NCI-H1092 (cell line): ENCODE results near the gene SLC66A2.
A peak's percentile ranks its signal among the peaks of the same experiment; 100 is the strongest.

Source experiments
- DNase-seq: peaks from one replicate; lab custom pipeline; 2025; lab: John Stamatoyannopoulos, UW

The SLC66A2 gene

DNA sequence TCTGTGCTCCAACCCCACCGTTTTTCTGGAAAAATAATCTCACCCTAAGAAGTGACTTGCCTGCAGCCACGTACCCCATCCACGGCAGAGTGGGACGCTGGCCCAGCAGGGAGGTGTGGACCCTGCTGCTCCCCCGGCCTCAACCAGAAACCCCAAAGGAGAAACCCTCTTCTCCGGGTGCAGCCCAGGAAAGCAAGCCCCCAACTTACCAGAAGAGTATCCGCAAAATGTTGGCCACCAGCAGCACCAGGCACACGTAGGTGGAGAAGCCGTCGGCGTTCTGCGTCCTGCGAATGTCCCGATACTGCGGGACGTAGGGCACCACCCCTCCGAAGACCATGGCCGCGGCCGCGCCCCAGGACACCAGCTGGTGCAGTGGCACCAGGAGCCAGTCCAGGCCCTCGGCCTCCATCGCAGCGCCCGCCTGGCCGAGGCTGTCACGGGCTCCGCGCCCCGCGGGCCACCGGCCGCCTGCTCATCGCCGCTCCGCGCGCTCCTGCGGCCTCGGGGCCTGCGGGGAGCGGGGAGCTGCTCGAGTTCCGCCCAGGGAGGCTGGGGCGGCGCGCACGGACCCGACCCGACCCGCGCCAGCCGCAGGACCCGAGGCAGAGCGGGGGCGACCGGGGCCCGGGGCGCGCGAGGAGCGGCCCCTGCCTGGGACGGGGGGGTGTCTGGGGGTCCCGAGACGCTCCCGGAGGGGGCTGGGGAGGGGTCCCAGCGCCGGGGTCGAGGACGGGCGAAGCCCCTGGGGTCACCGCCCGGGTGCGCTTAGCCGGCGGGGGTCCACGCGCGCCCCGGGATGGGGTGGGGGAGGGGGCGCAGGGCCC lies 725 bp downstream of the SLC66A2 start:
- peak; percentile 3 for DNase-seq

DNA sequence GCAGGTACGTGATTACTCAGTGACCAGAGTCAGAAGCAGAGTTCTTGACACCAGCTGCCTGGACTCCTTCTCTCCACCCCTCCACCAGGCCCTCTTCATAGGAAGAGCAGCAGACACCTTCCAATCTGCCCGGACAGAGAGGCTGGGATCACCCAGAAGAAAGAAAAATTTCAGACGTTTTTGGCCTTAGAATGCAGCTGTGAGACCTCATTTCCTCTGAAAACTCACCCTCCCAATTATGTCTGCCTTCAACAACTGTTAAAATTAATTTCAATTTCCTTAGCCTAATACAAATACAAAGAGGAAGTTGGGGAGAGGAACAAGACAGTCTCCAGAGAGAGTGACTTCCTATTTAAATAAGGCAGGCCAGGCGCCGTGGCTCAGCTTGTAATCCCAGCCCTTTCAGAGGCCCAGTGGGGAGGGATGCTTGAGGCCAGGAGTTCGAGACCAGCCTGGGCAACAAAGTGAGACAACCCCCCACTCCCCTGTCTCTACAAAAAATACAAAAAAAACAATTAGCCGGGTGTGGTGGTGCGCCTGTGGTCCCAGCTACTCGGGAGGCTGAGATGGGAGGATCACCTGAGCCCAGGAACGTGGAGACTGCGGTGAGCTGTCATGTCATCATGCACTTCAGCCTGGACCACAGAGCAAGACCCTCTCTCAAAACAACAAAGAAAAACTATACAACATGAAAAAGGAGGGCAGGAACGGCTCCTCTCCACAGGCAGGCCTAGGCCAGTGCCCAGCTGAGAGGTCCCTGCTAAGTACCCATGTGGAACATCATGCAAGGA lies 1.6 kb downstream of the SLC66A2 start:
- no peak for DNase-seq

DNA sequence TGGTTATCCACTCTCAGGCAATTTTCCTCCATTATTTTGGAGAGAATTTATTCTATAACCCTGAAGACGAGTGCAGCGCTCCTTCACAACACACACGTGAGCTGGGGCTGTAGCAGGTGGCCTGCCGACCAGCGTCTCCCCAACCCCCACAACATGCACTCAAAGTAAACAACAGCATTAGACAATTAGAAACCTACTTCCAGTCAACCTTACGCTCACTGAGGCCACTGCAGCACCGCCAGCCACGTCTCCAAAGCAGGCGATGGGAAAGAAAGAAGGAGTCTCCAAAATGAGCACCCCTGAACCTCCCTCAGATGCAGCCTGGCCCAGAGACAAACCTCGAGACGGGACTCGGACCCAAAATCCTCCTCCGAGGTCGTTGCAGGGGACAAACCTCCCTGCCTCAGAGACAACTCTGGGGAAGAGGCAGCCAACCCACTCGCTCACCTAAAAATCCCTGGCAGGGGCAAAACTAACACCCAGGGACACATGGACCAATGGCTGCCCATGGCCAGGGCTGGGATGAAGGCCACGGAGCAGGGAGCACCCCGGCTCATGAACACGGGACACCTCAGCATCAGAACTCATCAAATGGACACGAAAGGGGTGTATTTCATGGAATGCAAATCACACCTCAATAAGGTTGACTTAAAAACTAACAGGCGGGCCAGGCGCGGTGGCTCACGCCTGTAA lies 2.6 kb downstream of the SLC66A2 start:
- no peak for DNase-seq

- DNase-seq, result no peak
These were observed 3.4 kb downstream of the SLC66A2 start for GRCh38 chr18:79947881-79948610.

- DNase-seq, result no peak
These were observed 4.2 kb downstream of the SLC66A2 start for GRCh38 chr18:79947054-79947755.

GRCh38 chr18:79945118-79946042 lies 6.1 kb downstream of the SLC66A2 start:
- no peak for DNase-seq

DNA sequence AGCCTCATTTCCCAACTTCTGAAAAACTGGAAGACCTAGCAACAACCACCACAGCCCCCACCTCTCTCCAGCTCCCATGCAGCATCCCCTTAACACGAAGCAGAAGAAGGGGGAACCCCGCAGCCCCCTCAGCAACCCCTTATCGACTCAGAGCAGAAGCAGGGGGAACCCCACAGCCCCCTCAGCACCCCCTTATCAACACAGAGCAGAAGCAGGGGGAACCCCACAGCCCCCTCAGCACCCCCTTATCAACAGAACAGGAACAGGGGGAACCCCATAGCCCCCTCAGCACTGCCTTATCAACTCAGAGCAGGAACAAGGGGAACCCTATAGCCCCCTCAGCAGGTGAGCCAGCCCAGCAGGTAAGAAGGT lies 6.7 kb downstream of the SLC66A2 start:
- no peak for DNase-seq

GRCh38 chr18:79944126-79944731 lies 7.2 kb downstream of the SLC66A2 start:
- DNase-seq, result peak; percentile 28

DNA sequence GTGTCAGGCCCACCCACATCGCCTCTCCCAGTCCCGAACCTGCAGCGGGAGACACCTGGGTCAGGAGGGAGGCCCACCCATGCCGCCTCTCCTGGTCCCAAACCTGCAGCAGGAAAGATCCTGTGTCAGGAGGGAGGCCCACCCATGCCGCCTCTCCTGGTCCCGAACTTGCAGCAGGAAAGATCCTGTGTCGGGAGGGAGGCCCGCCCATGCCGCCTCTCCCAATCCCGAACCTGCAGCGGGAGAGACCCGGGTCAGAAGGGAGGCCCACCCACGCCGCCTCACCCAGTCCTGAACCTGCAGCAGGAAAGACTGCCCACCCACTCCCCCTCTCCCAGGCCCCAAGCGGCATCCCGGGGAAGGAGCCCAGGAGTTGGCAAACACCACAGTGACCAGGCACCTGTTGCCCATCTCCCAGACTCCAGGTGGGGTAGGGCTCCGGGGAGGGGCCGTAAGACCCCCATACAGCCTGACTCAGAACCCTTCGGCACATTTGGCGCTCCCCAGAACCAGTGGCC lies 7.8 kb downstream of the SLC66A2 start:
- DNase-seq, result no peak

DNA sequence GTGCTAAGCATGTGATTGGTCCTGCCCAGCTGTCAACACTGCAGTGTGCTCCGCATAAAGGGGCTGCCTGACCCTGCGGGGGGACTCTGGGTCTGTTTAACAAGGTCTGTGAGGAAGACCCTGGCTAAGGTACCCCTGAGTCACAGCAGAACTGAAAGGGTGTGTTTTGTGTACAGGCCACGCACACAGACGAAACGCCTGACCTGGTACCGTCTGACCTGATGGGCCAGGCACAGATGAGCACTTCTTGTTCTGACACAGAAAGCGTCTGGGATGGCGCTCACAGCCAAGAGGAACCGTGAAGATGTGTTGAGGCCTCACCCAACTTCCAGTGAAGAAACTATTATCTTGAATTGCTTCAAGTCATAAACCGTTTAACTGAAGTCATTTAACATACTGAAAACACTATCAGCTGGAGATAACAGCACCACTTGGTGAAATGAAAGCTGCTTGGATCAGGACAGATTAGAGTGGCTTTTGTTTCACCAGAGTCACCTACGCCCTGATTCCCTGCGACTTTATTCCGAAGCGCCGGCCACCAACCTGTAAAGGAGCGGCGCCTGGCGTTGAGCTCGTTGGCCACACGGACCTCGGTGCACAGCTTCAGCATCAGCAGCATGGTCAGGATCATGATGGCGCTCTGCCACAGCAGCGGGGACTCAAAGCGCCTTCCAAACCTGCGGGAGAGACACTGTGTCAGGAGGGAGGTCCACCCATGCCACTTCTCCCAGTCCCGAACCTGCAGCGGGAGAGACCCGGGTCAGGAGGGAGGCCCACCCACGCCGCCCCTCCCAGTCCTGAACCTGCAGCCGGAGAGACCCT lies 8.5 kb downstream of the SLC66A2 start:
- DNase-seq, result no peak

DNA sequence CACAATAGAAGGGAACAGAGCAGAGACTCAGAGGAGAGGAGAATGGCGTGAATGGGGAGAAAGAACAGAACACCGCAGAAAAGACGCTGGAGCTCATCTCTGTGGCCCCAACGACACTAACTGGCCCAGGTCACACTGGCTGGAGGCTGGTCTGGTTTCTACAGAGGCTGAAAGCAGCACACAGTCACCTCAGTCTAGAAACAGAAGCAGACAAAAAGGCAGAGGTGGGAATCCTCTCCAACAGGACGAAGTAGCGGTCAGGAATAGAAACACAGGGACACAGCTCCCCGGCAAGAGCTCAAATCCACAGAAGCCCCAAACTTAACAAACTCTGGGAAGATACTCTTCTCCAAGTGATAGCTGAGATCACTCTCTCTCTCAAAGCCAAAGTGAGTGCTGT lies 9.2 kb downstream of the SLC66A2 start:
- DNase-seq, result no peak

- no peak for DNase-seq
These were observed 9.9 kb downstream of the SLC66A2 start for GRCh38 chr18:79941473-79942119.

DNA sequence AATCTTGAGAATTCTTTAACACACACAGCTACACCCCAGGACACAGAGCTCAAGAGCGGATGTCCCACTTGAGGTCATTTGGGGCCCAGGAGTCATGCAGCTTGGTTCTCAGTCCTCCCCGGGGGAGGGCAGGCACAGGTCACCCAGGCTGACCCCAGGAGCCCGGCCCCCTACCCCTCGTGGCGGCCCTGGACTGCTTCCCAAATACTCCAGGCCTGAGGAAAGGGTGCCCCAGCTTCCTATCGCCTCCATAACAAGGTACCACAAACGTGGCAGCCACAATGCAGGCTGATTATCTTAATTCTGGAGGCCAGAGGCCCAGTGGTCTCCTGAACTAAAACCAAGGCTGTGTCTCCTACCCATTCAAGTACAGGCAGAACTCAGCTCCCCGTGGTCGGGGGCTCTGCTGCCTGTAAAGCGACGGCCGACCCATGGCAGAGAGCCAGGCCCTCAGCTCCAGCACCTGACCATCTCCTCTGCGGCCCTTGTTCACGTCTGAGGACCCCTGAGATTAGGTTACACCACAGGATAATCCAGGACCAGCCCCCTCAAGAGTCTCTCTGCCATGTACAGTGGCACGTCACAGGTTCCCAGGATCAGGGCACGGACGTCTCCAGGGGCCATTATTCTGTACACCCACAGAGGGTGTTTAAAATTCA lies 10.5 kb downstream of the SLC66A2 start:
- DNase-seq, result no peak

DNA sequence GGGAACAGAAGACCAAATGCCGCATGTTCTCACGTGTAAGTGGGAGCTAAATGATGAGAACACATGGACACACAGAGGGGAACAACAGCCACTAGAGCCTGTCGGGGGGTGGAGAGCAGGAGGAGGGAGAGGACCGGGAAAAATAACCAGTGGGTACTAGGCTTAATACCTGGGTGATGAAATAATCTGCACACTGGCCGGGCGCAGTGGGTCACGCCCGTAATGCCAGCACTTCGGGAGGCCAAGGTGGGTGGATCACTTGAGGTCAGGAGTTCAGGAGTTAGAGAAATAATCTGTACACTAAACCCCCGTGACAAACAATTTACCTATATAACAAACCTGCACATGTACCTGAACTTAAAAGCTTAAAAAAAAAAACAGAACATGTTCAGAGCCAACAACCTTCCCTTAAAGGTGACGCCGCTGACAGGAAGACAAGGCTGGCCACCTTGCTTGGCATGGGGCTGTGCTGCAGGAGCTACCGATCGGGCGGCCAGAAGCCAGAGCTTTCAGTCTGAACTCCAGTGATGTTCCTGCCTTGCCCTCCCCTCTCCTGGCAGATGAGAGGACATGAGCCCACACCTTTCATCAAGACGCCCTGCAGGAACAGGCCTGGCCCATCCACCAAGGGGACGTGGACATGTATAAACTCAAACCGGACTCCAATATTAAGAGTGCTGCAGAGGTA lies 11.2 kb downstream of the SLC66A2 start:
- DNase-seq, result no peak

GRCh38 chr18:79939096-79939495 lies 12.4 kb downstream of the SLC66A2 start:
- DNase-seq, result no peak

- no peak for DNase-seq
These were observed 13.3 kb downstream of the SLC66A2 start for GRCh38 chr18:79938196-79938595.
